Measurements from ENCODE around the gene SLC38A10.

Gene SLC38A10

DNA sequence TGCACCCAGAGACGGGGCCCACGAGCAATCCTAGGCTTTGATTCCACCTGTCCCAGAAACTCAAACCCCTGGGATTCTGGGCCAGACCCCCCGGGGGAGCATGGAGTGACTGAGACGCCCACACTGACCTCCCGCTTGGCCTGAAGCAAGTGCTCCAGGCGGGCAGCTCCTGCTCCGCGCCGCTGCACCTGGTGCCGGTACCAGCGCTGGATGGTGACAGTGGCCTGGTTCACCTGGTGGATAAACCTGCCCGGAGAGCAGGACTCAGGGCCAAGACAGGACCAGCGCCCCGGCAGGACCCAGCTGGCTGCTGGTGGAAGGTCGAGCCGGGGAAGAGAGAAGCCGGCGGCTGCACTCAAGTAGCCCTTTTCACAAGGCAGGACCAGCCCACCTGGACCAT lies 94.9 kb downstream of the SLC38A10 start:
- H3K18ac ChIP-seq (ENCODE audit: low read length) = no peak overlapping the region
- no peak overlapping the region for H4K8ac ChIP-seq (ENCODE audit: low read depth, low read length)
- no peak overlapping the region for H3K4me3 ChIP-seq (ENCODE audit: low read length)
- no peak overlapping the region for H3K27ac ChIP-seq (ENCODE audit: low read depth, low read length)
- no peak overlapping the region for H2BK5ac ChIP-seq (ENCODE audit: low read length)
- H3K4me2 ChIP-seq (ENCODE audit: low read length) = no peak overlapping the region
- no CpG with 5 or more reads among the region's 18 CpGs for WGBS (ENCODE audit: extremely low coverage, insufficient coverage, low lambda C conversion rate)
- H3K23ac ChIP-seq (ENCODE audit: low read length) = no peak overlapping the region
- H3K79me1 ChIP-seq (ENCODE audit: low read length) = no peaks in the 10 kb centered on the region
- no peak overlapping the region for H3K9ac ChIP-seq (ENCODE audit: low read length)
- no peak overlapping the region for H3K56ac ChIP-seq (ENCODE audit: low read length)
- H2AK5ac ChIP-seq (ENCODE audit: low read length) = no peak overlapping the region
- H3K4me1 ChIP-seq (ENCODE audit: control insufficient read depth, low read depth, low read length) = no peaks in the 10 kb centered on the region
- H2BK15ac ChIP-seq (replicated peaks; ENCODE audit: low read depth) = no peak overlapping the region
- no peak overlapping the region for H4K5ac ChIP-seq (ENCODE audit: low read length)
- no peaks in the 10 kb centered on the region for H3K79me2 ChIP-seq (ENCODE audit: control insufficient read depth, insufficient read depth, low read length)
- H2BK120ac ChIP-seq (ENCODE audit: low read depth, low read length) = no peak overlapping the region
- no peak overlapping the region for H3K4ac ChIP-seq (ENCODE audit: low read depth, low read length)
- no peak for DNase-seq
- no peaks in the 10 kb centered on the region for H3K36me3 ChIP-seq (ENCODE audit: control insufficient read depth, insufficient read depth, low read length)
- no peaks in the 10 kb centered on the region for H3K27me3 ChIP-seq (ENCODE audit: insufficient read depth, low read length, poor library complexity)

DNA sequence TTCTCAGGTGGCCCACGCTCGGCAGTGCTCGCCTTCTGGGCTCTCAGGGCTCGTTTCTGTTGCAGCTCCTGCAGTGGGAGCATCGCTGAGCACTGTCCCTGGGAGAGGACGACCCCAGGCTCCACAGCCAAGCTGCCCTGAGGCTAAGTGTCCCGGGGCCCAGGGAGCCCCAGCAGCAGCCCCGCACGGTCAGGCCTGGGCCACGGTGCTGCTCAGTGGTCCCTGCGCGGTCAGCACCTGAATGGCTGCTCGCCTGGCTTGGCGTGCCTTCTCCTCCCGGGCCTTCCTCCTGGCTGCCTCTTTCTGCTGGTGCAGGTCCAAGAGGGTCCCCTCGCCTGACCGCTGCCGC lies 95.7 kb downstream of the SLC38A10 start:
- Histone ChIP-seq H3K79me2 (ENCODE audit: control insufficient read depth, insufficient read depth, low read length) (no peaks in the 10 kb centered on the region), H3K27ac (ENCODE audit: low read depth, low read length) (no peak overlapping the region), H4K5ac (ENCODE audit: low read length) (no peak overlapping the region), H3K27me3 (ENCODE audit: insufficient read depth, low read length, poor library complexity) (no peaks in the 10 kb centered on the region), H3K18ac (ENCODE audit: low read length) (no peak overlapping the region), H3K79me1 (ENCODE audit: low read length) (no peaks in the 10 kb centered on the region), H3K9ac (ENCODE audit: low read length) (no peak overlapping the region), H3K4me2 (ENCODE audit: low read length) (no peak overlapping the region), H3K56ac (ENCODE audit: low read length) (no peak overlapping the region), H3K4me1 (ENCODE audit: control insufficient read depth, low read depth, low read length) (no peaks in the 10 kb centered on the region), H2AK5ac (ENCODE audit: low read length) (no peak overlapping the region), H3K4ac (ENCODE audit: low read depth, low read length) (no peak overlapping the region), H3K4me3 (ENCODE audit: low read length) (no peak overlapping the region), H2BK15ac (replicated peaks; ENCODE audit: low read depth) (no peak overlapping the region), H4K8ac (ENCODE audit: low read depth, low read length) (no peak overlapping the region), H3K36me3 (ENCODE audit: control insufficient read depth, insufficient read depth, low read length) (no peaks in the 10 kb centered on the region), H2BK120ac (ENCODE audit: low read depth, low read length) (no peak overlapping the region), H2BK5ac (ENCODE audit: low read length) (no peak overlapping the region), H3K23ac (ENCODE audit: low read length) (no peak overlapping the region)
- DNase-seq = no peak
- WGBS (ENCODE audit: extremely low coverage, insufficient coverage, low lambda C conversion rate) = no CpG with 5 or more reads among the region's 18 CpGs

- no peak for DNase-seq
- Histone ChIP-seq H2BK15ac (replicated peaks; ENCODE audit: low read depth) (no peak overlapping the region), H2AK5ac (ENCODE audit: low read length) (no peak overlapping the region), H3K4ac (ENCODE audit: low read depth, low read length) (no peak overlapping the region), H3K27me3 (ENCODE audit: insufficient read depth, low read length, poor library complexity) (no peaks in the 10 kb centered on the region), H3K18ac (ENCODE audit: low read length) (no peak overlapping the region), H2BK120ac (ENCODE audit: low read depth, low read length) (no peak overlapping the region), H4K8ac (ENCODE audit: low read depth, low read length) (no peak overlapping the region), H3K4me3 (ENCODE audit: low read length) (no peak overlapping the region), H3K4me1 (ENCODE audit: control insufficient read depth, low read depth, low read length) (no peaks in the 10 kb centered on the region), H3K23ac (ENCODE audit: low read length) (no peak overlapping the region), H4K5ac (ENCODE audit: low read length) (no peak overlapping the region), H3K79me1 (ENCODE audit: low read length) (no peaks in the 10 kb centered on the region), H3K9ac (ENCODE audit: low read length) (no peak overlapping the region), H3K4me2 (ENCODE audit: low read length) (no peak overlapping the region), H3K36me3 (ENCODE audit: control insufficient read depth, insufficient read depth, low read length) (no peaks in the 10 kb centered on the region), H3K27ac (ENCODE audit: low read depth, low read length) (no peak overlapping the region), H2BK5ac (ENCODE audit: low read length) (no peak overlapping the region), H3K56ac (ENCODE audit: low read length) (no peak overlapping the region), H3K79me2 (ENCODE audit: control insufficient read depth, insufficient read depth, low read length) (no peaks in the 10 kb centered on the region)
- no CpG with 5 or more reads among the region's 22 CpGs for WGBS (ENCODE audit: extremely low coverage, insufficient coverage, low lambda C conversion rate)
These were observed 96.2 kb downstream of the SLC38A10 start for GRCh38 chr17:81198826-81199481.

DNA sequence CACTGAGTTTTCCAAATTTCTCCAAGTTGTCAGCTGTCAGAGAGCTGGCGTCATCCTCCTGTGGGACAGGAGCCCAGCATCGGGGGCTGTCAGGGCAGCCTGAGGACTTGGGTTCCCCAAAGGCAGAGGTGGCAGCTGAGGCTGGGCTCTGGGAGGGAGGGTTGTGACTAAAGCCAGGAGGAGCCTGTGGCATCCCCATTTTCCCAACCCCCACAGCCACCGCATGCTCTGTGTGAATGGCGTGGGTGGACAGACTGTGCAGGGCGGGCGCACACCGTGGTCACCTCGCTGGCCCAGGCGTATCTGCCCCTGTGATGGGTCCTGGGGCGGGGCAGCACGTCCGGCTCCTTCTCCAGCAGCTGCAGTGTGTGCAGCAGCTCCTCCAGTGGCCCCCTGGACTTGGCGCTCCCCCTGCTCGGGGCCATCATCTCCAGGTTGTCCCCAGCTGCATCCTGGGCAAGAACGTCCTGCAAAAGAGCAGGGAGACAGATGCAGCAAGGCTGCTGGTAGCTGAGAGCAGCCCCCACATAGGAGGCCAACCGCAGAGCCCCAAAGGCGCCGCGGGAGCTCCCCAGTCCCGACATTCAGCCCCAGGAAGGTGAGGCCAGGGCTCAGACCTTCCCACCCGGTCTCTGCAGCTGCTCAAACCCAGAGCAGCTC lies 97.1 kb downstream of the SLC38A10 start:
- Histone ChIP-seq H3K18ac (ENCODE audit: low read length) (no peak overlapping the region), H3K27ac (ENCODE audit: low read depth, low read length) (no peak overlapping the region), H3K79me1 (ENCODE audit: low read length) (no peaks in the 10 kb centered on the region), H3K36me3 (ENCODE audit: control insufficient read depth, insufficient read depth, low read length) (no peaks in the 10 kb centered on the region), H3K27me3 (ENCODE audit: insufficient read depth, low read length, poor library complexity) (no peaks in the 10 kb centered on the region), H3K4me1 (ENCODE audit: control insufficient read depth, low read depth, low read length) (no peaks in the 10 kb centered on the region), H2BK5ac (ENCODE audit: low read length) (no peak overlapping the region), H3K56ac (ENCODE audit: low read length) (no peak overlapping the region), H3K4ac (ENCODE audit: low read depth, low read length) (no peak overlapping the region), H3K4me3 (ENCODE audit: low read length) (no peak overlapping the region), H2BK15ac (replicated peaks; ENCODE audit: low read depth) (no peak overlapping the region), H3K23ac (ENCODE audit: low read length) (no peak overlapping the region), H2BK120ac (ENCODE audit: low read depth, low read length) (no peak overlapping the region), H3K4me2 (ENCODE audit: low read length) (no peak overlapping the region), H2AK5ac (ENCODE audit: low read length) (no peak overlapping the region), H4K8ac (ENCODE audit: low read depth, low read length) (no peak overlapping the region), H4K5ac (ENCODE audit: low read length) (no peak overlapping the region), H3K9ac (ENCODE audit: low read length) (no peak overlapping the region), H3K79me2 (ENCODE audit: control insufficient read depth, insufficient read depth, low read length) (no peaks in the 10 kb centered on the region)
- no CpG with 5 or more reads among the region's 21 CpGs for WGBS (ENCODE audit: extremely low coverage, insufficient coverage, low lambda C conversion rate)
- no peak for DNase-seq

GRCh38 chr17:81197409-81197795 lies 97.7 kb downstream of the SLC38A10 start:
- WGBS (ENCODE audit: extremely low coverage, insufficient coverage, low lambda C conversion rate) = no CpG with 5 or more reads among the region's 14 CpGs
- Histone ChIP-seq H3K27me3 (ENCODE audit: insufficient read depth, low read length, poor library complexity) (no peaks in the 10 kb centered on the region), H3K9ac (ENCODE audit: low read length) (no peak overlapping the region), H2BK5ac (ENCODE audit: low read length) (no peak overlapping the region), H2BK15ac (replicated peaks; ENCODE audit: low read depth) (no peak overlapping the region), H3K79me2 (ENCODE audit: control insufficient read depth, insufficient read depth, low read length) (no peaks in the 10 kb centered on the region), H3K23ac (ENCODE audit: low read length) (no peak overlapping the region), H3K4ac (ENCODE audit: low read depth, low read length) (no peak overlapping the region), H3K4me3 (ENCODE audit: low read length) (no peak overlapping the region), H2BK120ac (ENCODE audit: low read depth, low read length) (no peak overlapping the region), H3K36me3 (ENCODE audit: control insufficient read depth, insufficient read depth, low read length) (no peaks in the 10 kb centered on the region), H3K4me2 (ENCODE audit: low read length) (no peak overlapping the region), H3K56ac (ENCODE audit: low read length) (no peak overlapping the region), H3K18ac (ENCODE audit: low read length) (no peak overlapping the region), H3K79me1 (ENCODE audit: low read length) (no peaks in the 10 kb centered on the region), H3K4me1 (ENCODE audit: control insufficient read depth, low read depth, low read length) (no peaks in the 10 kb centered on the region), H4K8ac (ENCODE audit: low read depth, low read length) (no peak overlapping the region), H3K27ac (ENCODE audit: low read depth, low read length) (no peak overlapping the region), H4K5ac (ENCODE audit: low read length) (no peak overlapping the region), H2AK5ac (ENCODE audit: low read length) (no peak overlapping the region)
- no peak for DNase-seq

All from mesendoderm (in vitro differentiated cells).